ENCODE measurements around the gene KCNN3.

GRCh38 chr1:154820646-154821045, 49.4 kb downstream of the KCNN3 start:
- TF ChIP-seq CTCF (IDR thresholded peaks at IDR 0.05), result no peak
- no peak for TF ChIP-seq POLR2A (IDR thresholded peaks at IDR 0.05)
- TF ChIP-seq EP300 (IDR thresholded peaks at IDR 0.05), result no peak
